ENCODE data around the gene MYO16.

DNA sequence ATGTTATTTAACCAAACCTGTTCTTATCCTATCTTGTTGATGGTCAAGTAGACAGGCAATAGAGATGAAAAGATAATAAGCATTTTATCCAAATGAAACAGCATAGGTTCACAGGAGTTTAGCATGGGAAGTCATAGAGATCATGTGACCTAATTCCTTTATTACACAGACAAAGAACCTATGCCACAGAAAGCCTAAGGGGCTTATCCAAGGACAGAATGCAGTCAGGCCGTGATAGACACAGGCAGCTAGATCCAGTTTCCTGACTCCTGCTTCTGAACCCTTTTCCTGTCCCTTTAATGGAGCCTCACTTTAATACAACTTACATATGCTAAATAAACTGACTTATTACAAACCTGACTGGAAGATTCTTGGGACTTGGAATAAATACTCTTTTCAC lies 624.9 kb downstream of the MYO16 start:
- TF ChIP-seq, protein P1, sequence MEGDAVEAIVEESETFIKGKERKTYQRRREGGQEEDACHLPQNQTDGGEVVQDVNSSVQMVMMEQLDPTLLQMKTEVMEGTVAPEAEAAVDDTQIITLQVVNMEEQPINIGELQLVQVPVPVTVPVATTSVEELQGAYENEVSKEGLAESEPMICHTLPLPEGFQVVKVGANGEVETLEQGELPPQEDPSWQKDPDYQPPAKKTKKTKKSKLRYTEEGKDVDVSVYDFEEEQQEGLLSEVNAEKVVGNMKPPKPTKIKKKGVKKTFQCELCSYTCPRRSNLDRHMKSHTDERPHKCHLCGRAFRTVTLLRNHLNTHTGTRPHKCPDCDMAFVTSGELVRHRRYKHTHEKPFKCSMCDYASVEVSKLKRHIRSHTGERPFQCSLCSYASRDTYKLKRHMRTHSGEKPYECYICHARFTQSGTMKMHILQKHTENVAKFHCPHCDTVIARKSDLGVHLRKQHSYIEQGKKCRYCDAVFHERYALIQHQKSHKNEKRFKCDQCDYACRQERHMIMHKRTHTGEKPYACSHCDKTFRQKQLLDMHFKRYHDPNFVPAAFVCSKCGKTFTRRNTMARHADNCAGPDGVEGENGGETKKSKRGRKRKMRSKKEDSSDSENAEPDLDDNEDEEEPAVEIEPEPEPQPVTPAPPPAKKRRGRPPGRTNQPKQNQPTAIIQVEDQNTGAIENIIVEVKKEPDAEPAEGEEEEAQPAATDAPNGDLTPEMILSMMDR (conservative IDR thresholded peaks at IDR 0.05 in 1 of 2, IDR thresholded peaks at IDR 0.05 in 1 of 2; ENCODE audit: low read depth in 1 of 2, low read length in 2 of 2), result no peak
- no peak for TF ChIP-seq EZH2 (IDR thresholded peaks at IDR 0.05; ENCODE audit: low read length, missing control alignments)
